HG02943 (cell line): ENCODE results near the gene KCNJ2.
A peak's percentile ranks its signal among the peaks of the same experiment; 100 is the strongest.

Experiments used
- ATAC-seq: cut with Tn5 transposase; IDR thresholded peaks from one replicate; pipeline ENCODE4 v1.9.1; 2021; ENCODE audit warnings: mild to moderate bottlenecking, low read depth, moderate library complexity; ENCODE audit not compliant: unreplicated experiment

KCNJ2 gene

DNA sequence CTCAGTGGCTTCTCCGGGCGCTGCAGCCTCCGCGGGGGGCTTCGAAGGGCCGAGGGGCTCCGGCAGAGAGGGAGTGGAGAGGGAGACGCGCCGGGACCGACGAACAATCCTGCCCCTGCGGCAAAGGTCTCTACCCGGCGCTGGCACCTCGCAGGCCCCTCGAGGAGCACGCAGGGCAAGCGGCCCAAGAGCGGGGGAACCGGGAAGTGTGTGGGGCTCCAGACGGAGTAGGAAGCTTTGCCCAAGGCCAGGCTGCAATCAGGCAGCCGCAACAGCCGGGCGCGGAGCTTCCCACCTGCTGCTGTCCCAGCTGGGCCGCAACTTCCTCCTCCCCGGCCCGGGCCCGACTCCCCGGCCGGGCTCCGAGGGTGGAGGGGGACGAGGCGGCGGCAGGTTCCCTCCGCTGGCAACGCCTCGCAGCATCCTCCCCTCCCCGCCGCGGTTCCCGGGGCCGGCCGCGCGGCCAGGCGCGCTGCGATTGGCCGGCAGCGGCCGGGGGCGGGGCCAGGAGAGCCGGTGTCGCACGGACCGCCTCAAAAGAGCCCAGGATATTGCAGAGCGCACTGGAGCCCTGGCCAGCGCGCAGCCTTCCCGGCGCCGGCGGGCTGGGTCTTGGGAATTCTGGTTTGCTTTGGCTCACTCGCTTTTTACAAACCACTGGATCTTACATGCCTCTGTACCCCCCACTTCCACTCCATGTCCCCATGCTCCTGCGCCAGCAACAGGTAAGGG is at the start of gene KCNJ2:
Gene KCNJ2 (plus strand): TSS at position 556 of the 732 bp plus-strand sequence. CDS start 5,508 bp downstream, outside the sequence.
- peak; percentile 97 for ATAC-seq

DNA sequence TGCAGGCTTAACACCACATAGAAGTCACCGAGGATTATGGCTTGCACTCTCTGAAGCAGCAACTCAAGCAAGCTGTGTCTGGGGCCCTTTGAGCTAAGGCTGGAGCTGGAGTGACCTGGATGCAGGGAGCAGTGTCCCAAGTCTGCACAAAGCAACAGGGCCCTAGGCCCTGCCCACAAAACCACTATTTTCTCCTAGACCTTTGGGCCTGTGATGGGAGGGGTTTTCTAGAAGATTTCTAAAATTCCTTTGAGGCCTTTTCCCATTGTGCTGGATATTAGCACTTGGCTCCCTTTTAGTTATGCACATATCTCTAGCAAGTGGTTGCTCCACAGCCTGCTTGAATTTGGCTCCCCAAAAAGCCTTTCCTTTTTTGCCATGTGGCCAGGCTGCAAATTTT is 49.8 kb upstream of the KCNJ2 start:
- ATAC-seq, result no peak

GRCh38 chr17:70119983-70120382 is 49.3 kb upstream of the KCNJ2 start:
- no peak for ATAC-seq

GRCh38 chr17:70120425-70120824 is 48.9 kb upstream of the KCNJ2 start:
- ATAC-seq, result no peak

DNA sequence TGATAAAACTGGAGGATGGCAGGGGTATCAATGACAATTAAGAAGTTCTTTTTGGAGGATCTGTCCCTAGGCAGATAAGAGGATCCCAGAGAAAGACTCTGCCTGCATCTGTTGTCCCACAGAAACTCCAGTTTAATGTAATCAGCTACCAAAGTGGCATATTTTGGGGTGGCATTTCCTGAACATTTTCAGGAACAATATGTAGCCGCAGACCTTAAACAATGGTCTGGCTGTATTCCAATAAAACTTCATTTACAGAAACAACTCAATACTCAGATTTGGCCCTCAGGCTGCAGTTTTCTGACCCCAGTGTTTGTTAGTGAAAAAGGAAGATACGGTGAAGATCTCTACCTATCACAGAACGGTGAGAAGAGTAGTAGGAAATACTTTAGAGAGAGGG is 48.2 kb upstream of the KCNJ2 start:
- no peak for ATAC-seq

- ATAC-seq, result no peak
Measured at GRCh38 chr17:70123193-70123592, 46.1 kb upstream of the KCNJ2 start.

DNA sequence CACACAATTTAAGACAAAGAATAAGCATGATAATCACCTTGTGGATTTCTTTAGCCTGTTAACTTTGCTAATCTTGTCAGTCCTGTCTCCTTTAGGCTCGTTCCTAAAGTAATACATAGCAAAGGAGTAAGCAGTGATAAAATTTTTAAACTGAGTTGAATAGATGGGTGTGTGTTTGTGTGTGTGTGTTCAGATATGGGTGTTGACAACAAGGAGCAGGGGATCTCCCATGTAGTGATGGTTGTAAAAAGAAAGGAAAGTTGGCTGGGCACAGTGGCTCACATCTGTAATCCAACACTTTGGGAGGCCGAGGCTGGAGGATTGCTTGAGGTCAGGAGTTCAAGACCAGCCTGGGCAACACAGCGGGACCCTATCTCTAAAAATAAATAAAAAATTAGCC is 44.6 kb upstream of the KCNJ2 start:
- ATAC-seq, result no peak

DNA sequence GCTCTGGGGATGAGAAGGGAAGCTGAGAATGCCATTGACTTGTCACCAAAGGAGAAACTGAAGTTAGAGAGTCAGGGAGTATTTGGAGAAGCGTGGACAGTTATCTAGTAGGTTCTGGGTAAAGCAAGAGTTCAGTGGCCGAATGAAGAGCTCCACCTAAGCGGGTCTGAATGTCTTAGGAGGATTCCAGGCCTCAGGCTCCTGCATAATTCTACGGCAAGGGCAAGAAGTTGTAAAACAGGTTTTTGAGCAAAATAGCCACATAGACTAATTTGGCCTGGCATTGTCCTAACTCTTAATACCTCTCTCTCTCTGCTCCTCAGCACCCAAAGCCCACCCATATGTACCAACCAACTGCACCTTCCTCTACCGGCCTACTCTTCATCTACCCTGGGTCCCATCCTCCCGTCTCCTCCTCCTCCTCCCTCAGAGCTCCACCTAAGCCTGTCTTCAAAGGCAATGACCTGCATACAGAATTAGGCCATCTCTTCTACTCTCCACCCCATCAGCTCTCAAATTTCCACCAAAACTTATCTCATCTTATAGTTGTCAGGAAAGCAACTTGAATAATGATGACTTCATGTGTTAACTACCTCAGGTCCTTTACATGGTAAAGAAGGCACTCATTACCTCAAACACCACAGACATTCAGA is 42.0 kb upstream of the KCNJ2 start:
- no peak for ATAC-seq

DNA sequence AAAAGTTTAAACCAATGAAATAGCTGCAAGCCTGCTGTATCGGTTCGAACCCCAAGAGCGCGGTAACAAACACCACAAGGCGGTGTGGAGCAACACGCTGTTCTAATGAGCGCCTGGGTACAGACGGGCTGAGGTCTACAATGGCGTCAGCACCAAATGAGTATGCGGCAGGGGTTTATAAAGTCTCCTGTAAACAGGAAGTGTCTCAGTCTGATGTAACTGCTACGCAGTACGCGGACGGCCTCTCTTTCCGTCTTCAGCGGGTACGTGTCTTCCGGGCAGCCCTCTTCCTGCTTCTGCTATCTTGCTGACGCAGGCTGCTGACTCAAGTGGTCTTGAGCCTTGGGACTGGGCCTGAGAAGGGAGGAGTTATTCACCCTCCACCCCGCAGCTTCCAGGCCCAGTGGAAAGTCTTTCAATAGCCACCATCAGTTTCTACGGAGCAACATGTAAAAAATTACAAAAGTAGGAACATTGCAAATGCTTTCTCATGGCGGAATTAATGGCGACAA is 40.5 kb upstream of the KCNJ2 start:
- no peak for ATAC-seq

DNA sequence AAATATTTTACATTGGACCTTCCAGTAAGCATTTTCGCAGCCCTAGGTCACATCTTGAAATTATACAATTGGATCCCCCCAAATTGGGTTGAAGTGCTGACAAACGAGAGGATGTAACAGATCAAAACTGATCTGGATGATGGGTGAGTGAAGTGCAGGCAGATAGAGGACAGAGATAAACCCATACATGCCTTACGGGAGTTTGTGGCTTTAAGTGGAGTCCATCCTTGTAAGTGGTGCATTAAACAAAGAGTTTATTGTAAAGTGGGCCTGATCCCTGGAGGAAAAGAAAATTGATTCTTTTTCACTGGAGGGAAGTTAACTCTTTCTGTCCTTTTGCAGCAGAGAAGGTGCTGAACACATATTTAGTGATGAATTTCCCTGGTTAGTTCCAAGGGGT is 39.0 kb upstream of the KCNJ2 start:
- no peak for ATAC-seq

DNA sequence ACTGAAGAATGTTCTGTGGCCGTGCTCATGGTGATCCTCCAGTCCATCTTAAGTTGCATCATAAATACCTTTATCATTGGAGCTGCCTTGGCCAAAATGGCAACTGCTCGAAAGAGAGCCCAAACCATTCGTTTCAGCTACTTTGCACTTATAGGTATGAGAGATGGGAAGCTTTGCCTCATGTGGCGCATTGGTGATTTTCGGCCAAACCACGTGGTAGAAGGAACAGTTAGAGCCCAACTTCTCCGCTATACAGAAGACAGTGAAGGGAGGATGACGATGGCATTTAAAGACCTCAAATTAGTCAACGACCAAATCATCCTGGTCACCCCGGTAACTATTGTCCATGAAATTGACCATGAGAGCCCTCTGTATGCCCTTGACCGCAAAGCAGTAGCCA is 36.8 kb upstream of the KCNJ2 start:
- ATAC-seq, result no peak

DNA sequence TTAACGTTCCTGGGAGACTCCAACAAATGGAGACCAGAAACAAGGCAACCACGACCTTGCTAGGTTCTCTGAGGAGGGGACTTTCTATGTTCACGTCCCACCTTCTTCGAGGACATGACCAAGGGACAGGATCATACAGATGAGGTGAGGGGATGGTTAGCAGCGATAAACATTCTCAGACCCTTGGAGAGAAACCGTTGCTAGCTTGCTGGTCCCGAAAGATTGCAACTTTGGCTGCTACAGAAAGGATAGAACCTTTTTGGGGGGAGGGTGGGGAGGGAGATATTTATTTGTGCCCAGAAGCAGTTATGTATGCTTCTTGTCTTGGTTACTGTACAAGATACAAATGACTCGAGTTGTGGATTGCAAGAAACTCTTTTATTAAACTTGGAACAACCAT is 35.3 kb upstream of the KCNJ2 start:
- no peak for ATAC-seq

DNA sequence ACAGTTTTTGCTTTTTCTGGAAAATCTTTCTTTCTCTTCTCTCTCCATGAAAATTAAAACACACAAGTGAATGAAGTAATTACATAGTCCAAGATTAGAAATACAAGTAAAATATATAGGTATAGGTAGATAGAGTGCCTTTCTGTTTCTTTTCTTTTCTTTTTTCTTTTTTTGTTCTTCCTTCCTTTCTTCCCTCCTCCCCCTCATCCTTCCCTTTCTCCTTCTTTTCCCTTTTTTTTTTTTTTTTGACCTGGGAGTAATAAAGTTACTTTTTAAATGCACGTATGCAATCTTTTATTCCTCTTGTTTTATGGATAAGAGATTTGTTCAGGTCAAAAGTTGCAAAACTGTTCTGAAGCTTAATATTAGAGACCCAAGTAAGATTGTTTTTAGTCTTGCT is 34.6 kb upstream of the KCNJ2 start:
- no peak for ATAC-seq

DNA sequence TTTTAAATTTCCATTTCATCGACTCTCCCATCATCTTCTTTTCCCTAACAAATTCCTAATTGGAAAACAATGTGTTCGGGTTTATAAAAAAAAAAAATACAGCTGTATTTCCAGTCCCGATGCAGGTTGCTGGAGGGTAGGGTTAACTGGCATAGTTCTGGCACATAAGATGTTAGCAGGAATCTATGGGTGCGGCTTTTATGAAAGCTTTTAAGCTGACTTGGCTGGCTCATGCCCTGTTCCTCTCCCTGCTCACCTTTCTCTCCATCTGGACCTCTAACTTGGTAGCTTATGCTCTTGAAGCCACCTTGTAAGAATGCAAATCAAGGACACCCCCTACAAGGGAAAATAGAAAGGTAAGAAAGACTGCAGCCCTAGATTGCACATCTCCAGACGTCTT is 33.2 kb upstream of the KCNJ2 start:
- no peak for ATAC-seq

- ATAC-seq, result peak; percentile 99
Measured at GRCh38 chr17:70137451-70138230, 31.7 kb upstream of the KCNJ2 start.

- no peak for ATAC-seq
Measured at GRCh38 chr17:70138291-70138865, 31.0 kb upstream of the KCNJ2 start.

DNA sequence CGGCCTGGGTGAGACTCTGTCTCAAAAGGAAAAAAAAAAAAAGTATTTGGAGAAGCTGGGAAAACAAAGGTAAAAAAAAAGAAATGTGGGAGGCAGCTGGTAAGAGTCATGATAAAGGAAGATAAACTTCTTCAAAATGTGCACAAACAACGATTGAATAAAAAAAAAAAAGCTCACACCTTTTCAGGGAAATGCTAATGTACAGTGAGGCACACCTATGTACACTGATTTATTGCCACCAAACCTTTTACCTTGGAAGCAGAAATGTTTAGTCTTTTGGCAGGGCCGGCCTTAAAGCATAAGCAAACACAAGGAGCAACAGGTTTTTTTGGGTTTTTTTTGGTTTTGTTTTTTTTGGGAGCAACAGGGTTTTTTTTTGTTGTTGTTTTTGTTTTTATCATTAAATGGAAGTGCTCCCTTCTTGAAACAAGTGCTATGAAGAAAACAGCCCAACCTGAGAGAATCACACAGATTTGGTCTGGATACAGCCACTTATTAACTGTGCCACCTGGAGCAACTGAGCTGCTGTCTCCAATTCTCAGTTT is 29.8 kb upstream of the KCNJ2 start:
- no peak for ATAC-seq

- ATAC-seq, result no peak
Measured at GRCh38 chr17:70144260-70144846, 25.0 kb upstream of the KCNJ2 start.

DNA sequence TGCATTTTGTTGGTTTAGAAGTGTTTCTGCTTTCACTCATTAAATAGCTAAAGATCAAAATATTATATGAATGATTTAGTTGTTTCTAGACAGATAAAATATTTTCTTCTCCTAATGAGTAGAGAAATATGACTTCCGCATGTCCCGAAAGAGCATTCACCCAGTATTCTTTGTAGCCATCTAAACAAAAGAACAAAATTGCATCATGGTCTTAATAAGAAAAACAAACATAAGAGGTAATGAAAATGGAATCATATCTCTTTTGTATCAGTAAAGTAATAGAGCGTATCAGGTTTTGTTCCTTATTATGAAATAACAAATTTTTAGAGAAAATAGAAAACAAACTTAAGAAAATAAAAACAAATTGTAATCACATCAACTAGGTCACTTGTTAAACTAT is 16.1 kb upstream of the KCNJ2 start:
- no peak for ATAC-seq

DNA sequence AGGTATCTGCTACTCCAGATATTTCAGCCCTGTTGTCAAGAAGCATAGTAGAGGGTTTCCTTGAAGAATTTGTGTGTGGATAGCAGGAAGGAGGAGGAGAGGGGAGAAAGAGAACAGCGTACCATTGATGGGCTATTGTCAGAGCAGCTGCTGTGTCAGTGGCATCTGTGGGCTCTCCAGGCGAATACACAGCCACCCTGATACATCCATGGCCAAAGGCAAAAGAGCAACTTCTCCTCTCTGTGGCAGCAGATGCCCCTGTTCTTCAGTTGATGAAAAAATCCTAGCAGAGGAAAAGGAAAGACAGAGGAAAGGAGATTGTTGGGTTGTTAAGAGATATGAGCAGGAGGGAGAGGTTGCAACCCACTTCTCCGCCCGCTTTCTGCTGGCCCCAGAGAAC is 12.2 kb upstream of the KCNJ2 start:
- ATAC-seq, result no peak
